Measurements from ENCODE around the gene SLC2A13. TPM values are rescaled to one million over a fixed set of nuclear protein-coding genes. Genes with fewer than 3 reads are reported as not detected.
"Not testable (repeated sequence)": the region's sequence is repeated elsewhere in the genome, so short reads cannot be mapped to it uniquely, and the experiment has no call there.

SLC2A13 gene
- total RNA-seq, 2 donors from 2014 or later, result 3.0 TPM

- no peak overlapping the region for H3K27ac Mint-ChIP-seq
- no peaks in the 10 kb centered on the region for H3K36me3 Mint-ChIP-seq (ENCODE audit: low read depth)
- H3K4me3 Mint-ChIP-seq, result no peak overlapping the region
- no peaks in the 10 kb centered on the region for H3K9me3 ChIP-seq (ENCODE audit: control insufficient read depth, low read length, poor library complexity, severe bottlenecking)
- no peaks in the 10 kb centered on the region for H3K27me3 Mint-ChIP-seq
- no peaks in the 10 kb centered on the region for H3K4me1 Mint-ChIP-seq
- DNase-seq (no peak), ATAC-seq (no peak)
Observed at GRCh38 chr12:39919790-39920189, 186.1 kb downstream of the SLC2A13 start.

- no peaks in the 10 kb centered on the region for H3K27me3 Mint-ChIP-seq
- H3K27ac Mint-ChIP-seq, result no peak overlapping the region
- no peak overlapping the region for H3K4me3 Mint-ChIP-seq
- H3K4me1 Mint-ChIP-seq, result no peaks in the 10 kb centered on the region
- peaks cover 5% of the 10 kb centered on the region for H3K36me3 Mint-ChIP-seq (ENCODE audit: low read depth)
- no peaks in the 10 kb centered on the region for H3K9me3 ChIP-seq (ENCODE audit: control insufficient read depth, low read length, poor library complexity, severe bottlenecking)
- ATAC-seq, result no peak
- DNase-seq, result no peak
Observed at GRCh38 chr12:39915249-39915648, 190.6 kb downstream of the SLC2A13 start.

GRCh38 chr12:39912211-39912980 is 193.5 kb downstream of the SLC2A13 start:
- no peak overlapping the region for H3K27ac Mint-ChIP-seq
- DNase-seq, result no peak
- H3K4me3 Mint-ChIP-seq, result no peak overlapping the region
- H3K36me3 Mint-ChIP-seq (ENCODE audit: low read depth), result peaks cover 5% of the 10 kb centered on the region
- no peak for ATAC-seq
- no peaks in the 10 kb centered on the region for H3K27me3 Mint-ChIP-seq
- H3K4me1 Mint-ChIP-seq, result no peaks in the 10 kb centered on the region
- H3K9me3 ChIP-seq (ENCODE audit: control insufficient read depth, low read length, poor library complexity, severe bottlenecking), result no peaks in the 10 kb centered on the region

- no peak overlapping the region for H3K27ac Mint-ChIP-seq
- H3K4me1 Mint-ChIP-seq, result no peaks in the 10 kb centered on the region
- no peaks in the 10 kb centered on the region for H3K9me3 ChIP-seq (ENCODE audit: control insufficient read depth, low read length, poor library complexity, severe bottlenecking)
- ATAC-seq (no peak), DNase-seq (no peak)
- H3K36me3 Mint-ChIP-seq (ENCODE audit: low read depth), result no peaks in the 10 kb centered on the region
- H3K27me3 Mint-ChIP-seq, result no peaks in the 10 kb centered on the region
- no peak overlapping the region for H3K4me3 Mint-ChIP-seq
Observed at GRCh38 chr12:39906237-39906636, 199.6 kb downstream of the SLC2A13 start.

GRCh38 chr12:39905152-39905551 is 200.7 kb downstream of the SLC2A13 start:
- H3K9me3 ChIP-seq (ENCODE audit: control insufficient read depth, low read length, poor library complexity, severe bottlenecking), result no peaks in the 10 kb centered on the region
- no peaks in the 10 kb centered on the region for H3K27me3 Mint-ChIP-seq
- DNase-seq, result no peak
- H3K27ac Mint-ChIP-seq, result no peak overlapping the region
- no peak for ATAC-seq
- no peaks in the 10 kb centered on the region for H3K36me3 Mint-ChIP-seq (ENCODE audit: low read depth)
- H3K4me3 Mint-ChIP-seq, result no peak overlapping the region
- H3K4me1 Mint-ChIP-seq, result no peaks in the 10 kb centered on the region

- Mint-ChIP-seq H3K27me3 (no peaks in the 10 kb centered on the region), H3K4me3 (no peak overlapping the region), H3K27ac (no peak overlapping the region), H3K36me3 (ENCODE audit: low read depth) (no peaks in the 10 kb centered on the region), H3K4me1 (no peaks in the 10 kb centered on the region)
- ATAC-seq (no peak), DNase-seq (no peak)
- no peaks in the 10 kb centered on the region for H3K9me3 ChIP-seq (ENCODE audit: control insufficient read depth, low read length, poor library complexity, severe bottlenecking)
Observed at GRCh38 chr12:39902821-39903220, 203.1 kb downstream of the SLC2A13 start.

- H3K9me3 ChIP-seq (ENCODE audit: control insufficient read depth, low read length, poor library complexity, severe bottlenecking), result no peaks in the 10 kb centered on the region
- Mint-ChIP-seq H3K36me3 (ENCODE audit: low read depth) (no peaks in the 10 kb centered on the region), H3K4me1 (no peaks in the 10 kb centered on the region), H3K27ac (no peak overlapping the region), H3K4me3 (no peak overlapping the region), H3K27me3 (no peaks in the 10 kb centered on the region)
- ATAC-seq (no peak), DNase-seq (no peak)
Observed at GRCh38 chr12:39897315-39897714, 208.6 kb downstream of the SLC2A13 start.

GRCh38 chr12:39893388-39893787 is 212.5 kb downstream of the SLC2A13 start:
- not testable (repeated sequence) for ATAC-seq; H3K4me3 Mint-ChIP-seq; DNase-seq; H3K9me3 ChIP-seq (ENCODE audit: control insufficient read depth, low read length, poor library complexity, severe bottlenecking); H3K4me1 Mint-ChIP-seq; H3K36me3 Mint-ChIP-seq (ENCODE audit: low read depth); H3K27ac Mint-ChIP-seq; H3K27me3 Mint-ChIP-seq

- Mint-ChIP-seq H3K27me3 (no peaks in the 10 kb centered on the region), H3K4me1 (no peaks in the 10 kb centered on the region), H3K4me3 (no peak overlapping the region), H3K27ac (no peak overlapping the region), H3K36me3 (ENCODE audit: low read depth) (no peaks in the 10 kb centered on the region)
- H3K9me3 ChIP-seq (ENCODE audit: control insufficient read depth, low read length, poor library complexity, severe bottlenecking), result no peaks in the 10 kb centered on the region
- ATAC-seq, result no peak
- DNase-seq, result no peak
Observed at GRCh38 chr12:39892146-39892545, 213.7 kb downstream of the SLC2A13 start.

GRCh38 chr12:39887856-39888255 is 218.0 kb downstream of the SLC2A13 start:
- Mint-ChIP-seq H3K4me1 (no peaks in the 10 kb centered on the region), H3K4me3 (no peak overlapping the region), H3K36me3 (ENCODE audit: low read depth) (no peaks in the 10 kb centered on the region), H3K27me3 (no peaks in the 10 kb centered on the region), H3K27ac (no peak overlapping the region)
- ATAC-seq (no peak), DNase-seq (no peak)
- H3K9me3 ChIP-seq (ENCODE audit: control insufficient read depth, low read length, poor library complexity, severe bottlenecking), result no peaks in the 10 kb centered on the region

GRCh38 chr12:39886106-39886505 is 219.8 kb downstream of the SLC2A13 start:
- H3K27me3 Mint-ChIP-seq, result no peaks in the 10 kb centered on the region
- H3K9me3 ChIP-seq (ENCODE audit: control insufficient read depth, low read length, poor library complexity, severe bottlenecking), result no peaks in the 10 kb centered on the region
- DNase-seq (no peak), ATAC-seq (no peak)
- no peak overlapping the region for H3K27ac Mint-ChIP-seq
- no peak overlapping the region for H3K4me3 Mint-ChIP-seq
- no peaks in the 10 kb centered on the region for H3K36me3 Mint-ChIP-seq (ENCODE audit: low read depth)
- H3K4me1 Mint-ChIP-seq, result no peaks in the 10 kb centered on the region

GRCh38 chr12:39884616-39885125 is 221.2 kb downstream of the SLC2A13 start:
- Mint-ChIP-seq H3K27ac (no peak overlapping the region), H3K4me1 (no peaks in the 10 kb centered on the region), H3K27me3 (no peaks in the 10 kb centered on the region), H3K4me3 (no peak overlapping the region), H3K36me3 (ENCODE audit: low read depth) (no peaks in the 10 kb centered on the region)
- DNase-seq, result no peak
- H3K9me3 ChIP-seq (ENCODE audit: control insufficient read depth, low read length, poor library complexity, severe bottlenecking), result no peaks in the 10 kb centered on the region
- no peak for ATAC-seq

- no peaks in the 10 kb centered on the region for H3K4me1 Mint-ChIP-seq
Observed at GRCh38 chr12:39883411-39883810, 222.5 kb downstream of the SLC2A13 start.

GRCh38 chr12:39878753-39879152 is 227.1 kb downstream of the SLC2A13 start:
- H3K27me3 Mint-ChIP-seq, result no peaks in the 10 kb centered on the region
- no peak overlapping the region for H3K4me3 Mint-ChIP-seq
- ATAC-seq, result no peak
- H3K9me3 ChIP-seq (ENCODE audit: control insufficient read depth, low read length, poor library complexity, severe bottlenecking), result no peaks in the 10 kb centered on the region
- no peaks in the 10 kb centered on the region for H3K4me1 Mint-ChIP-seq
- H3K27ac Mint-ChIP-seq, result no peak overlapping the region
- H3K36me3 Mint-ChIP-seq (ENCODE audit: low read depth), result no peaks in the 10 kb centered on the region
- no peak for DNase-seq

More at GRCh38 chr12:39883411-39883810, 222.5 kb downstream of the SLC2A13 start:
- Mint-ChIP-seq H3K4me3 (no peak overlapping the region), H3K27ac (no peak overlapping the region), H3K36me3 (ENCODE audit: low read depth) (no peaks in the 10 kb centered on the region), H3K27me3 (no peaks in the 10 kb centered on the region)
- ATAC-seq, result no peak
- DNase-seq, result no peak
- no peaks in the 10 kb centered on the region for H3K9me3 ChIP-seq (ENCODE audit: control insufficient read depth, low read length, poor library complexity, severe bottlenecking)

Measured in T-helper 17 cell (primary cell).